Measurements from ENCODE around the gene GLT8D2.
"Not testable (repeated sequence)": the region's sequence is repeated elsewhere in the genome, so short reads cannot be mapped to it uniquely, and the experiment has no call there.

GLT8D2 gene

DNA sequence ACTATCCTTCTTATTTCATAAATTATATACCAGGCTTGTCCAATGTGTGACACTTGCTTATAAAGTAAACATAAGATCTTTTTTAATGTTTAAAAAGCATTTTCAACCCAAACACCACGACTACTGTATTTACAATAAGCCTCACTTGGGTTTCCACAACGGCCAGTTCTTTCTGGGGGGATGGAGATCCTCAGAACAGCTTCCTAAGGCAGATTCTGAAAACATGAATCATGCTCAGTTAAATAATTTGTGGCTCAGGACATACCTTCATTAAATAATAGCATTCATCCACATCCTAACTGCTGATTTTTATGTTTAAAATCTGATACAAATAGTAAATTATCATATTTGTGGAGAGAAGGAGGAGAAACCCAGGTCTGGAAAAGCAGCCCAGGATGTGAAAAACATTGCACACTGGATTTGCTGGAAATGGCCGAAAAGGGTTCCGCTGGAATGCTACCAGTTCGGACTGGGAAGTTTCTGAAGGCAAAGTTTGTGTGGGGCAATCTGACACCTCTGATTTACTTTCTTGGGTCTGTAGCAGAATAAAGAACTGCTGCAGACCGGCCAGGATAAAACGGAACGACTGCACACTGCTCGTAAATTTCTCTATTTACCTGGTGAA, 597 bp downstream of the GLT8D2 start:
- DNase-seq, result no peak

DNA sequence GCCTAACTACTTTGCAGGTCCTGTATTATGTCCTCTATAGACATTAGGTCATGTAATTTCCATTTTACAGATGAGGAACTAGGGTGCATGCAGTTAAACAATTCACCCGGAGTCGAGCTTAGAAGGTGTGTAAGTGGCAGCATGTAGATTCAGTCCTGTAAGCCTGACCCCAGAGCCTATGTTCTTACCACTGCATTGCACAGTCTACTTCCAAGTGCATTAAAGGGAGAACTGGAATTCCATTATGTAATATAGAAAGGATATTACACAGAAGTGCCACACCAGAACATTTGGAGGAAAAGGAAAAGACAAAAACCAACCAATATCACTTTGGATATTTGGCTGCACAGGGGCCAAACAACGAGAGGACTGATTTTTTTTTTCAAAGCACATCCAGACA, 1.2 kb downstream of the GLT8D2 start:
- no peak for DNase-seq

DNA sequence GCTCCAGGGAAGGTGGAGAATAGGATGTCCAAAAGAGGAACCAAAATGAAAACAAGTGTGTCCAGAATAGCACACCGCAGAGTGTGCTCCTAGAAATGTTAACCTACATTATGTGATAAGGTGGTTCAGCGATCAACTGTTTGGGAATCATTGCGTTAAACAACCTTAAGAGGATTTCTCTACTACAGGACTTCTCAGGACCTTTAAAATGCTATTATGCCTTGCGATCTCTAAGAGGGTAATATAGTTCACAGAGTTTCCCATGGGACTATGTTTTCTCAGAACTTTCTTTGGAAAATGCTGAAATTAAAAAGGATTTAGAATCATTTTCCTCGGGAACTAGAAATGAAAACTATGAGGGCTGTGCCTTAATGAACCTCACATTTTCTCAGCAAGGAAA, 1.8 kb downstream of the GLT8D2 start:
- no peak for DNase-seq

DNA sequence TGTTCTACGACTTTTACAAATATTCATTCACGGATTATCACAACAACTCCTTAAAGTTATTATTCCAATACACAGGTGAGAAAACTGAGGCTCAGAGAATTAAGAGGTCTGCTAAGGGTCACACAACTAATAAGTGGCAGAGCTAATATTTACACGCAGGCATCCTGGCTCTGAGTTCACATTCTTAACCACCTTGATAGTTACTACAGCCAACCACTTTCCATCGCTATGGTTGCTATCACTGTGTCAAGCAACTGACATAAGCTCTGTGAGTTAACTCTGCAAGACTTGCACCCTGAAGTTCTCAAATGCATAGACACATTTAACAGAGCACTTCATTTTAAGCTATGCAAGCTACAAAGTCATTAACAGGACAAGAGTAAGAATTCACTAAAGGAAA, 3.7 kb downstream of the GLT8D2 start:
- no peak for DNase-seq

DNA sequence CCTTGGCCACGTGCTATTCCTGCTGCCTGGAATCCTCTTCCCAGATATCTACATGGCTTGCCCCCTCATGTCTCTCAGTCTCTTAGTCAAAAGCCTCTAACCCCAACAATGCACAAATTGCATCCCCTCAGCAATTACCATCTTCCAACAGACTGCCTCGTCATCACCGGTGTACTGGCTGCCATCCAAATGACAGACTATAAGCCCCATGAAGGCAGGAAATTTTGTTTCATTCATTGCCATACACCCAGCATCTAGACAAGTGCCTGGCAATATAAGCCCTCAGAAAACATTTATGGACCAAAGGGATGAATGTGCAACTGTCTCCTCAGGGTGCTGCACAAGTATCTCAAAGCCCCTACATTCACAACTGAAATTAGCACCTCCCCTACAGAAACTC, 5.8 kb downstream of the GLT8D2 start:
- DNase-seq, result no peak

DNA sequence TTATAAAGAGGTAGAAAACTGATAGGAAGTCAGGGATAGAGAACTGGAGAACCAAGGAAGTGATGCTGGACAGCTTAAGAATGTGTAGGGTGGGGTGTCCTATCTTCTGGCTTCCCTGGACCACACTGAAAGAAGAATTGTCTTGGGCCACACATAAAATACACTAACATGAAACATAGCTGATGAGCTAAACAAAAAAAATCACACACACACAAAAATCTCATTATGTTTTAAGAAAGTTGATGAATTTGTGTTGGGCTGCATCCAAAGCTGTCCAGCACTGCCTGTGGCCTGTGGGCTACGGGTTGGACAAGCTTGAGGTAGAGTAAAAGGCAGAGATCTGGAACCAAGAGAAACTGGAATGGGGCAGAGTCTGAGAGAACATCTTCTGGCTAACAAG, 7.4 kb downstream of the GLT8D2 start:
- DNase-seq, result no peak

DNA sequence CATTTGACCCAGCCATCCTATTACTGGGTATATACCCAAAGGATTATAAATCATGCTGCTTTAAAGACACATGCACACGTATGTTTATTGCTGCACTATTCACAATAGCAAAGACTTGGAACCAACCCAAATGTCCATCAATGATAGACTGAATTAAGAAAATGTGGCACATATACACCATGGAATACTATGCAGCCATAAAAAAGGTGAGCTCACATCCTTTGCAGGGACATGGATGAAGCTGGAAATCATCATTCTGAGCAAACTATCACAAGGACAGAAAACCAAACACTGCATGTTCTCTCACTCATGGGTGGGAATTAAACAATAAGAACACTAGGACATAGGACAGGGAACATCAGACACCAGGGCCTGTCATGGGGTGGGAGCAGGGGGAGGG, 10.2 kb downstream of the GLT8D2 start:
- not testable (repeated sequence) for DNase-seq

DNA sequence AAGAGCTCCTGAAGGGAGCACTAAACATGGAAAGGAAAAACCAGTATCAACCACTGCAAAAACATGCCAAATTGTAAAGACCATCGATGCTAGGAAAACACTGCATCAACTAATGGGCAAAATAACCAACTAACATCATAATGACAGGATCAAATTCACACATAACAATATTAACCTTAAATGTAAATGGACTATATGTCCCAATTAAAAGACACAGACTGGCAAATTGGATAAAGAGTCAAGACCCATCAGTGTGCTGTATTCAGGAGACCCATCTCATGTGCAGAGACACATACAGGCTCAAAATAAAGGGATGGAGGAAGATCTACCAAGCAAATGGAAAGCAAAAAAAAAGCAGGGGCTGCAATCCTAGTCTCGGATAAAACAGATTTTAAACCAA, 13.8 kb downstream of the GLT8D2 start:
- DNase-seq, result not testable (repeated sequence)

DNA sequence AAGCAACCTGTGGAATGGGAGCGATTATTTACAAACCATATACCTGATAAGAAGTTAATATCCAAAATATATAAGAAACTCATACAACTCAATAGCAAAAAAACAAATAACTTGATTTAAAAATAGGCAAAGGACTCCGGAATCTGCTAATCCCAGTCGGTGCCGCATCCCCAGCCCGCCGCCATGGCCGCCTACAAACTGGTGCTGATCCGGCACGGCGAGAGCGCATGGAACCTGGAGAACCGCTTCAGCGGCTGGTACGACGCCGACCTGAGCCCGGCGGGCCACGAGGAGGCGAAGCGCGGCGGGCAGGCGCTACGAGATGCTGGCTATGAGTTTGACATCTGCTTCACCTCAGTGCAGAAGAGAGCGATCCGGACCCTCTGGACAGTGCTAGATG, 19.4 kb downstream of the GLT8D2 start:
- DNase-seq, result not testable (repeated sequence)

DNA sequence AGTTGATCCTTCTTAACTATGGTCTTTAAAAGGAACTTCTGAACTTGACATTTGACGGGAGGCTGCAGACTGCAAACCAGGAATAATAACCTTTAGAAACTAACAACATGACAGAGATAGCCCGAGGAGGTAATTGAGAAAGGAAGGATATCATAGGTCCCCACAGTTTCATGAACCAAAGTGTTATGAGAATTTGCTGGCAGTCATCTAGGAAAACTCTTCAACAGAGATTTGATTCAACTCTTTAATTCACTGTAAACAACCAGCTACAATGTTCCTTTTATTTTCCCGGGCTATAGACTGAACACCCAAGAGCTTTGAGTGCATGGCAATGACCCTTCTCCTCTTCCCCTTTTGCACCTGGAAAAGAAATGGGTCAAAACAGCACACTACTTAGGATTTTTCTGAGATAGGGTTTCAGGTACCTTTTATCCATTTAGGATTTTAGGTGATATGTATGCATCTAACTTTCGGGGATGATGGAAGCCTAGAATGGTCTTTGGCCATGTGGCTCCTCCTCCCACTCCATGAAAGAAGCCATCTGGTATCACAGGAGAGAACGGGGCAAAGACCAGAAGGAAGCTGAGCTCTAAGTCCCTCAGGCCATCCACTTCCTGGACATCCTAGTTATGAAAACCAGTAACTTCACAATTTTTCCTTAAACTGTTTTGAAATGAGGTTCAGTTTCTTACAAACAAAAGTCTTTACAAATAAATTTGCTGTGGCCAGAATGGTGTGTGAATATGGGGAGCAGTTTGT, 23.0 kb downstream of the GLT8D2 start:
- no peak for DNase-seq

DNA sequence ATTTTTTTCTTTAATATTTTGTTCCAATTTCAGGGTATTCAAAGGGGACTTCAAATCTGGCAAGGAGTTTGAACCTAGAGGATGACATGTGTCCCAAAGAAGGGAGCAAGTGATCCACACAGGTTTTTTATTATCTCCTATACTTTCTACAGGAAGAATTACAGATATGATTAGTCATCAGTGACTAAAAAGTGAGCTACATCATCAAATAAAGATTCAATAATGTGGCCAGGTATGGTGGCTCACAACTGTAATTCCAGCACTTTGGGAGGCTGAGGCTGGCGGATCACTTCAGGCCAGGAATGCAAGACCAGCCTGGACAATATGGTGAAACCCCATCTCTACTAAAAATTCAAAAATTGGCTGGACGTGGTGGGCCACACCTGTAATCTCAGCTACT, 24.2 kb downstream of the GLT8D2 start:
- DNase-seq, result no peak

DNA sequence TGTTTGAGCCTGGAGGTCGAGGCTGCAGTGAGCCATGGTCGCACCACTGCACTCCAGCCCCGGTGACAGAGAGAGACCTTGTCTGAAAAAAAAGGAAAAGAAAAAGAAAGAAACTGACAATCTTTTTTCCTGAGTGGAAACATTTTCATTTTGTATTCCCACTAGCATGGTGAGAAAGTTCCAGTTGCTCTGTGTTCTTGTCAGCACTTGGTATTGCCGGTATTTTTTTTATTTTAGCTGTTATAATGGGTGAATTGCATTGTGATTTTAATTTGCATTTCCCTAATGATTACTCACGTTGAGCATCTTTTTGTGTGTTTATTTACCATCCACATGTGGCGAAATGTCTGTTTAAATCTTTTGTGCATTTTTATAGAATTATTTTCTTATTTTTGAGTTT, 25.6 kb downstream of the GLT8D2 start:
- DNase-seq, result no peak

DNA sequence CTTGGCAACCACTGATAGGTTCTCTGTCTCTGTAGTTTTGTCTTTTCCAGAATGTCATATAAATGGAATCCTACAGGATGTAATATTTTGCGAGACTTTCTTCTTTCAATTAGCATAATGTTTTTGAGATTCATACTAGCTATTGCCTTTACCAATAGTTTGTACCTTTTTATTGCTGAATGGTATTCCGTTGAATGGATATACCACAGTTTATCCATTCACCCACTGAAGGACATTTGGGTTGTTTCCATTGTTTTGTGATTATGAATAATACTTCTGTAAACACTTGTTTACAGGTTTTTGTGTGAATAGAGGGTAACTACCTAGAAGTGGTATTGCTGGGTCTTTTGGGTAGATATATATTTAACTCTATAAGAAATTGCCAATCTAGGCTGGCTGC, 26.3 kb downstream of the GLT8D2 start:
- no peak for DNase-seq

DNA sequence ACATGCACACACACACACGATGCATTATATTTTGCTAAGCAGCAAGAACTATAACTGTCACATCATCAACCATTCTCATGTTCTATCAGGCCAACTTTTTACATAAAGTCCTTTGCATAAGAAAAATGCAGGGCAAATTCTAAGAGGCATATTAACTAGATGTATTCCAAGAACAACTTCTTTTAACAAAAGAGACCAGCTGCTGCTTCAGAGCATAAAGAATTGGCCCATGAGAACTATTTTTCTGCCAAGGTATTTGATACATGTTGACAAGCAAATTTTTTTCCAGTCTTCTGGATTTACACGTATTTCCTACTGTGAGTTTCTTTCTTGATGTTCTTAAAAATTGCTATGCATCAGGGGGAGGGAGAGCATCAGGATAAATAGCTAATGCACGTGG, 27.2 kb downstream of the GLT8D2 start:
- DNase-seq, result no peak

DNA sequence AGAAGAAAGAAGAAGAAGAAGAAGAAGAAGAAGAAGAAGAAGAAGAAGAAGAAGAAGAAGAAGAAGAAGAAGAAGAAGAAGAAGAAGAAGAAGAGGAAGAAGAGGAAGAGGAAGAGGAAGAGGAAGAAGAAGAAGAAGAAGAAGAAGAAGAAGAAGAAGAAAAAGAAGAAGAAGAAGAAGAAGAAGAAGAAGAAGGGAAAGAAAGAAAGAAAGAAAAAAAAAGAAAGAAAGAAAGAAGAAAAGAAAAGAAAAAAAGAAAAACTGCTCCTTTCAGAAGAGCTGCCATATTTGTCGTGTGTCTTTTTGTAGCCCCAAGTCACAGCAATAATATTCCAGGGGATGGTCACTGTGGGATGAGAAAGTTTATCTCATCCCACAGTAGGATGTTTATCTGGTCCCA, 28.1 kb downstream of the GLT8D2 start:
- DNase-seq, result not testable (repeated sequence)

DNA sequence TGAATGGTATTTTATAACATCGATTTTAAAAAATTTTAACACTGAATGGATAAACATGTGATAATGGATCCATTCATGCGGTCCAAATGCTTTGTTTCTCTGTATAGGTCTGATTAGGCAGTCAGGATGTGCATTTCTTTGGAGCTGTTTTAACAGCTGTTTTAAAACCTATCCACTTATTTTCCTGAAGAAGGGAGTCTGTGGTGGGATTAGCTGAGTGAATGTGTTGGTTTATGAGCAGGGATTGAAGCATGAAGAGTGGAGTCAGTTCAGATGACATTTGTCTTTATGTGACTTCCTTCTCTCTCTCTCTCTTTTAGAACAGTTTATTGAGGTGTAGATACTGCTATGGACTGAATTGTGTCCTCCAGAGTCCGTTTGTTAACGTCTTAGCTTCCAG, 37.7 kb downstream of the GLT8D2 start:
- DNase-seq, result no peak

DNA sequence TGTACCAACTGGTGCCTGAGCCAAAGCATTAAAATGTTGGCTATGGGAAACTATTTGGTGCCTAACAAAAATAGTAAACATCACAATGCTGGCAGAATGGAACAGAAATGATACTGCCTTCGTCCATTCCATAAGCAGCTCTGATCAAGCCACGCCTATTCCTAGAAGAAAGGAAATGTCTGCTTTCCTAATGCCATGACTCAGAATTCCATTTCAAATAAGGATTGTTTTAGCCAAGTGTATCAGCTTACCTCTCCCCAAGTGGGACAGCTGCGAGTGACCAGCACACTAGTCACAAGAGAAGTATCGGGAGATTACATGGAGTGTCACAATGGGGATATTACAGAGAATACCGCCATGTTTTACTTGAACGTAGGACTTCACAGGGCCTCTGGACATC, 38.7 kb downstream of the GLT8D2 start:
- no peak for DNase-seq

DNA sequence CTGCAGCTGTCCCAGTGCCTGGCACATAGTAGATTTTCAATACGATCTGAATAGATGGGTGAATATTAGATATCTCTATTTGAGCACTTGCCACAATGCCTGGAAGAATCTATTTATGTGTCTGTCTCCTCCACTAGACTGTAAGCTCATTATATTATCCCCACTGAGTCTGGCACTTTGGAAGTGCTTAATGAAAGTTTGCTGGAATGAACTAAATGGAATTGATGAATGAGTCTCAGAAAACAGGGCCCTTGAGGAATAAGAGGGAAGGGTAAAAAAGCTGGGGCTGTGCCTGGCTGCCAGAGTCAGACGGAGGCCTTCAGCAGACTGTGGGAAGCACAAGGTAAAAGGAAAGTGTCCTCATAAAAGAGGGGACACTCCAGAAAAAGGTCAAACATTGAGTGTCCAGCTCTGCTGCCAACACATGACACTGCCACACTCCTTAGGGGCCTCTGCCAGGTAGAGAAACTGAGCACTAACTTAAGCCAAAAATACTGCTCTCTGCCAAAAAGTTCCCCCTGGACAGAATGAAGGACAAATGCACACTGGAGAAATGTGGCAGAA, 39.3 kb downstream of the GLT8D2 start:
- no peak for DNase-seq

DNA sequence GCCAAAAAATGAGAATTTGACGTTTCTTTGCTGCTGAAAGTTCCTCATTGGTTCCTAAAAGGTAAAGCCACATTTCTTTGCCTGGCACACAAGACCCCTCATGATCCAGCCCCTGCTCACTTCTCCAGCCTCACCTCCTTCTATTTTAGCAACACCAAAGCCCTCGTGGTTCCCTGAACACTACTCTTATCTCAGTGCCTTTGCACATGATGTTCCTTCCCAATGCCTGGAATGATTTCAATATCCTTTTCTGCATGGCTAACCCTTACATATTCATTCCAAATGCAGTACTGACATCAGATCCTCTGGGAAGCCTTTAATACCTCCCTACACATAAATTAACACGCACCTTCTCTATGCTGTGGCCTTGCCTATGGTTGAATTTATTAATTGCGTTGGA, 39.9 kb downstream of the GLT8D2 start:
- DNase-seq, result no peak

DNA sequence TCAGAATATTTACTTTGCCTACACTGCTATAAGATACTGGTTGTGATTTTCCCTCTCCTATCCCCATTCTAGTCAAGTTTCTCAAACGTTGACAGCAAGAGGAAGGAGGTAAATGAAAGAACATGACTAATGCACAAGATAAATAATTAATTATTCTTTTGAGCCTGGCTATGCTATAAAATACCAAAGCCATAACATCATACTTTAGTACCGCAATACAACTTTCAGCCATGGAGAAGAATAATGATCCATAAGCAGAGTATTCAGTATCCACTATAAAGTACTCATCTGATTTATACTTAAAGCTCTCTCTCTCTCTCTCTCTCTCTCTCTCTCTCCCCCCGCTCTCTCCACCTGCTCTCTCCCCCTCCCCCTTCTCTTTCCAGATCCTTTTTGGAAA, 43.1 kb downstream of the GLT8D2 start:
- no peak for DNase-seq

DNA sequence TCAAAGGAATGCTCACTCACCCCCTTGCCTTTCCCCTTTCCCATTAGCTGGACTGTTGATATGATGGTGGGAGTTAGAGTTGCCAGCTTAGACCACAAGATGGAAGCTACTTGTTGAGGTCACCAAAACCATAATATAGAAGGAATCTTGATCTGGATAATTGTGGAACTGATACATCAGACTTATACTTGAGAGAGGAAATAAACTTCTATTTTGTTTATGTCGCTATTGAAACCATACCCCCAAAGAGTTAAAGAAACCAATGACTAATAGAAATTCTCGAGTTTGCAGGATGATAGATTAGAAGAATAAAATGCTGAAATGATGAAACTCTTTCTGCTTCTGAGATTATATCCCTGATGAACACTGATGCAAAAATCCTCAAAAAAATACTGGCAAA, 46.4 kb downstream of the GLT8D2 start:
- no peak for DNase-seq

DNA sequence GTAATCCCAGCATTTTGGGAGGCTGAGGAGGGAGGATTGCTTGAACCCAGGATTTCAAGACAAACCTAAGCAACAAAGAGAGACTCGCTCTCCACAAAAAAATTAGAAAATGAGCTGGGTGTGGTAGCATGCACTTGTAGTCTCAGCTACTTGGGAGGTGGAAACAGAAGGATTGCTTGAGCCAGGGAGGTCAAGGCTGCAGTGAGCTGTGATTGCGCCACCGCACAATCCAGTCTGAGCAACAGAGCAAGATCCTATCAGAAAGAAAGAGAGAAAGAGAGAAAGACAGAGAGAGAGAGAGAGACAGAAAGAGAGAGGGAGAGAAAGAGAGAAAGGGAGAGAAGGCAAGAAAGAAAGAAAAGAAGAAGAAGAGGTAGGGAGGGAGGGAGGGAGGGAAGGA, 47.3 kb downstream of the GLT8D2 start:
- DNase-seq, result no peak

DNA sequence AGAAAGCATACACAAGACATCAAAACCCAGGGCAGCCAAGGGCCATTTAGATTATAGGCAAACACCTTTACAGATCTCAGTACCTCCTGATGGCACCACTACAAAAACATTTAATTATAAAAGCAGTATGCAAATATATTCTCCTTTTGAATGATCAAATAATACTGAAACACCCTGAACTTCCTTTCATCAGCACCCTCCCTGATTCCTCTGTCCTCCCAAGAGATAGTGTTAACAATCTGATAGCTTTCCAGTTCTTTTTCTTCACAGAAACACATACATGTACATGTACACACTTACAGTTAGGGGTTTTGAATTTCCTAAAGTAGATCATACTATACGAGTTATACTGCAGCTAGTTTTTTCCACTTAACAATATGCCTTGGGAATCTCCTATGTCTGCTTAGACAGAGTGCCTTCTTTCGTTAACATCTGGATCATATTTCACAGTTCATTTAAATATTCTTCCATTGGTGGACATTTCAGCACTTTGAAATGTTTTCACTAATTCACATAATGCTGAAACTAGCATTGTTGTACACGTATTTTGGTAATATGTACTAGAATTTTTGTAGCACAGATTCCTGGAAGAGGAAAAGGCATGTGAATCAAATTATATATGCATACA, 49.1 kb downstream of the GLT8D2 start:
- DNase-seq, result no peak

DNA sequence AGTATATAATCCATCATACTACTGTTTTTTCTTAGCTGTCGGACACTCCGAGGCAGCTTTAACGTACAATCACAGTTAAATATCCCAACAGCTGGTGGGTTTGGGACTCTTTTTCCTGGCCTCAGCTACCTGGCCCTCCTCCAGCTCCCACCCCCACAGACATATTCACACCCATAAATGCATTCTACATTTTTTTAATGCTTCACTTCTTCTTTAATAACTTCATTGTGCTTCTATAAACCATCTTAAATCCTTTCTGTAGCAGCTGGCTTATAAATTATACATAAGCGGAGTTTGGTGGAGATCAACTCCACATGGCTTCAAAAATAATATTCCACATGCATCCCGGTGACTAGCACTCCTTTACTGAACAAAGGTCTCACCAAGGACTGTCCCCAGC, 51.0 kb downstream of the GLT8D2 start:
- no peak for DNase-seq
